Measurements from ENCODE around the gene POP5. TPM values are rescaled to one million over a fixed set of nuclear protein-coding genes. Genes with fewer than 3 reads are reported as not detected.
A peak's percentile ranks its signal among the peaks of the same experiment; 100 is the strongest.

The POP5 gene
- total and polyA plus RNA-seq, 8 donors: 10.5 to 66.7 (median 16.5) TPM

DNA sequence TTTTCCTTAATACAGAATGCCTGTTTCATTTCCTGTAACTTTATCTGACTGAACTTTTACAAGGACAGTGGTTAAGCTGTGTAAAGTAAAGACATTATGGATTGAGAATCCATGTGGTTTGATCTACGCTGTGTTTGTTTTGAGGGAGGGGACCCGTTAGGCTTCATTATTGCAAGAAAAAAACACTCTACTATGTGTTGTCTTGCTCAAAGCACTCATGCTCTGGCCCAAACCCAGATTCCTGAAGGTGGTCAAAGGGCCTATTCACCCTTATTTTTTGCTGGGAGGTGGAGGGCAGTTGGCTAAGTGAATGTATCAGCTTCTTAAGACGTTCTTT, 35.2 kb downstream of the POP5 start:
- 45 to 50% methylated on average over 3 of the region's 3 CpGs for WGBS, 2 donors
- Histone ChIP-seq H3K27me3 (no peaks in the 10 kb centered on the region), H3K36me3 (peaks cover 0 to 35% (median 11%) of the 10 kb centered on the region in 3 donors), H3K4me1 (peaks cover 21 to 26% (median 23%) of the 10 kb centered on the region in 3 donors), H3K9me3 (no peaks in the 10 kb centered on the region), H3K4me3 (no peak overlapping the region), H3K27ac (no peak overlapping the region)
- no peak for FAIRE-seq
- intact Hi-C loops (cut with DNase I): no loop called here
- no peak for DNase-seq
- TF ChIP-seq, protein P1, sequence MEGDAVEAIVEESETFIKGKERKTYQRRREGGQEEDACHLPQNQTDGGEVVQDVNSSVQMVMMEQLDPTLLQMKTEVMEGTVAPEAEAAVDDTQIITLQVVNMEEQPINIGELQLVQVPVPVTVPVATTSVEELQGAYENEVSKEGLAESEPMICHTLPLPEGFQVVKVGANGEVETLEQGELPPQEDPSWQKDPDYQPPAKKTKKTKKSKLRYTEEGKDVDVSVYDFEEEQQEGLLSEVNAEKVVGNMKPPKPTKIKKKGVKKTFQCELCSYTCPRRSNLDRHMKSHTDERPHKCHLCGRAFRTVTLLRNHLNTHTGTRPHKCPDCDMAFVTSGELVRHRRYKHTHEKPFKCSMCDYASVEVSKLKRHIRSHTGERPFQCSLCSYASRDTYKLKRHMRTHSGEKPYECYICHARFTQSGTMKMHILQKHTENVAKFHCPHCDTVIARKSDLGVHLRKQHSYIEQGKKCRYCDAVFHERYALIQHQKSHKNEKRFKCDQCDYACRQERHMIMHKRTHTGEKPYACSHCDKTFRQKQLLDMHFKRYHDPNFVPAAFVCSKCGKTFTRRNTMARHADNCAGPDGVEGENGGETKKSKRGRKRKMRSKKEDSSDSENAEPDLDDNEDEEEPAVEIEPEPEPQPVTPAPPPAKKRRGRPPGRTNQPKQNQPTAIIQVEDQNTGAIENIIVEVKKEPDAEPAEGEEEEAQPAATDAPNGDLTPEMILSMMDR (IDR thresholded peaks at IDR 0.05): no peak
- no peak for ATAC-seq

DNA sequence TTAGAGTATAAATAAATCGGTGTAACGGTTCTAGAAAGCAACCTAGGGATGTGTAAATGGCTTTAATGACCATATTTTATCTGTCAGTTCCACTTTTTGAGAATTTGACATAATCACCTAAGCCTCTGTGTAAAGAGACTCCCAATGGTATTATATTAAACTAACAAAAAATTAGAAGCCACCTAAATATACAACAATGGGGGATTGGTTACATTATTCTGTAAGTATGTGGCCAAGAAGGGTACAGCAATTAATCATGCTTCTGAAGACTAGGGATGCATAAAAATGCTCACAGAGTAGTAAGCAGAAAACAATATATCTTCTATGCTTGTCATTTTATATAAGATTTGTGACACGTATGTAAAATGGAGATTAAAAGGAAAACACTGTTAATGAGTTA, 36.5 kb downstream of the POP5 start:
- TF ChIP-seq, protein P1 (IDR thresholded peaks at IDR 0.05): no peak
- FAIRE-seq (no peak), DNase-seq (no peak), ATAC-seq (no peak)
- no peaks in the 10 kb centered on the region for H3K9me3 ChIP-seq
- H3K27ac ChIP-seq: no peak overlapping the region
- H3K27me3 ChIP-seq: no peaks in the 10 kb centered on the region
- intact Hi-C loops (cut with DNase I): no loop called here
- H3K4me1 ChIP-seq: peaks cover 28 to 36% (median 33%) of the 10 kb centered on the region in 3 donors
- H3K36me3 ChIP-seq: peaks cover 0 to 32% (median 11%) of the 10 kb centered on the region in 3 donors
- 76 to 78% methylated on average over 3 of the region's 3 CpGs for WGBS, 2 donors
- no peak overlapping the region for H3K4me3 ChIP-seq

DNA sequence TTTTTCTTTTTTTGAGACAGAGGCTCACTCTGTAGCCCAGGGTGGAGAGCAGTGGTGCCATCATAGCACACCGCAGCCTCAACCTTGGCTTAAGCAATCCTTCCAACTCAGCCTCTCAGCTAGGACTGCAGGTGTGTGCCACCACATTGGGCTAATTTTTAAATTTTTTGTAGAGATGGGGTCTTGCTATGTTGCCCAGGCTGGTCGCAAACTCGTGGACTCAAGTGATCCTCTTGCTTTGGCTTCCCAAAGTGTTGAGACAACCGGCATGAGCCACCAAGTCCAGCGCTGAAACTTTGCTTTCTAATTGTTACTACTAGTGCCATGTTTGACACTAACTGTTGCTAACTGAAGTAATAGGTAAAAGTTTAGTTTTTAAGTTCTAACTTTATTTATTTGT, 39.0 kb downstream of the POP5 start:
- H3K27ac ChIP-seq: no peak overlapping the region
- no peak for FAIRE-seq
- 95 to 97% methylated on average over 5 of the region's 5 CpGs for WGBS, 2 donors
- H3K36me3 ChIP-seq: peaks cover 0 to 10% (median 2%) of the 10 kb centered on the region in 3 donors
- no peaks in the 10 kb centered on the region for H3K27me3 ChIP-seq
- H3K9me3 ChIP-seq: no peaks in the 10 kb centered on the region
- DNase-seq: no peak
- ATAC-seq: no peak
- H3K4me1 ChIP-seq: peaks cover 51 to 58% (median 54%) of the 10 kb centered on the region in 3 donors
- intact Hi-C loops (cut with DNase I): no loop called here
- no peak overlapping the region for H3K4me3 ChIP-seq
- TF ChIP-seq, protein P1 (IDR thresholded peaks at IDR 0.05): no peak

DNA sequence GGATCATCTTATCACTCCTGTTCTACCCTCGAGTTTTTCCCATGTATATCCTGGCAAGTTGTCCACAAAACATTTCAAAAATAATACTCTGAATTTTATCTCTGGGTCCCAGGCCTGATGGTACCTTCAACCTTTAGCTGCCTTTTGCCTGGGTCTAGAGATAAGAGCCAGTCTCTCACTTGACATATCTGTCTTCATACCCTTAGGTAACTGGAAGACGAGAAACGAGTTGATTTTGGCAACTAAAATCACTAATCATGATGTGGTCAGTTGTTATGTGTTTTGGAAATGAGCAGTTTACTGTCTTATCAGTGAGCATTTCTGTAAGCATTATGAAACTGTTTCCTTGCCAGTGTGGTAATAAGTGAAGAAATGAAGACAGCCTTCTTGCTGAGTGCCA, 40.8 kb downstream of the POP5 start:
- FAIRE-seq (no peak), DNase-seq (no peak), ATAC-seq (peak in 2 of 4 donors; percentile 6 to 33)
- no peaks in the 10 kb centered on the region for H3K36me3 ChIP-seq
- no peak overlapping the region for H3K4me3 ChIP-seq
- TF ChIP-seq, protein P1 (IDR thresholded peaks at IDR 0.05): no peak
- peaks cover 56 to 59% (median 58%) of the 10 kb centered on the region in 3 donors for H3K4me1 ChIP-seq
- 4% methylated on average over 3 of the region's 3 CpGs for WGBS, 2 donors
- H3K9me3 ChIP-seq: no peaks in the 10 kb centered on the region
- H3K27ac ChIP-seq: peak overlapping the region in 2 of 4 donors; percentile 27 to 83
- no peaks in the 10 kb centered on the region for H3K27me3 ChIP-seq
- intact Hi-C loops (cut with DNase I): no loop called here

DNA sequence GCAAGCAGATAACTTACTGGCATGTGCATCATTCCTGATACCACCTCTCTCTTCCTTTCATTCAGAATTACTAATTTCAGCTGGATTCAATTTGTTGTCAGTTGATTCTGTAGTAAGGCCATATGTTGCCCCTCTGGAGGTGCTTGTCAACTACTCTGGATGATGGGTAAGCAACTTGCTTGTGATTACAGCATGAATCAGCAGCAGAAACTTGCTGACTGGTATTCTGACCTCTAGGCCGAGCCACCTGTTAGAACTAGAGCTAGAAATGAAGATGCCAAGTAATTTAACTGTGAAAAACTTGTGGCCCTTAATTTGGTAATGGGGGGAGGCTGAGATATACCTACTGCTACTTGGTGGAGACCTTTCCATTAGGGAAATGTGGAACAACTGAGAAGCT, 41.9 kb downstream of the POP5 start:
- no peak overlapping the region for H3K4me3 ChIP-seq
- intact Hi-C loops (cut with DNase I): no loop called here
- peak overlapping the region; percentile 42 to 93 (median 67) for H3K27ac ChIP-seq
- no peaks in the 10 kb centered on the region for H3K27me3 ChIP-seq
- TF ChIP-seq, protein P1 (IDR thresholded peaks at IDR 0.05): no peak
- ATAC-seq (peak; percentile 12 to 29 (median 26)), DNase-seq (no peak), FAIRE-seq (no peak)
- 21 to 22% methylated on average over 1 of the region's 1 CpG for WGBS, 2 donors
- no peaks in the 10 kb centered on the region for H3K9me3 ChIP-seq
- peaks cover 56 to 58% (median 58%) of the 10 kb centered on the region in 3 donors for H3K4me1 ChIP-seq
- H3K36me3 ChIP-seq: no peaks in the 10 kb centered on the region
